NCI-H1417 treated with DMSO at 0.1 percent for 48 hours (cell line): ENCODE measurements around the gene GRK5.
"Not testable (repeated sequence)": the region's sequence is repeated elsewhere in the genome, so short reads cannot be mapped to it uniquely, and the experiment has no call there.

Source experiments
- DNase-seq: peaks from one replicate; lab custom pipeline; 2025; lab: John Stamatoyannopoulos, UW

Gene GRK5

GRCh38 chr10:119421891-119422681 lies 214.7 kb downstream of the GRK5 start:
- DNase-seq, result no peak

GRCh38 chr10:119422682-119423509 lies 215.5 kb downstream of the GRK5 start:
- DNase-seq, result no peak

DNA sequence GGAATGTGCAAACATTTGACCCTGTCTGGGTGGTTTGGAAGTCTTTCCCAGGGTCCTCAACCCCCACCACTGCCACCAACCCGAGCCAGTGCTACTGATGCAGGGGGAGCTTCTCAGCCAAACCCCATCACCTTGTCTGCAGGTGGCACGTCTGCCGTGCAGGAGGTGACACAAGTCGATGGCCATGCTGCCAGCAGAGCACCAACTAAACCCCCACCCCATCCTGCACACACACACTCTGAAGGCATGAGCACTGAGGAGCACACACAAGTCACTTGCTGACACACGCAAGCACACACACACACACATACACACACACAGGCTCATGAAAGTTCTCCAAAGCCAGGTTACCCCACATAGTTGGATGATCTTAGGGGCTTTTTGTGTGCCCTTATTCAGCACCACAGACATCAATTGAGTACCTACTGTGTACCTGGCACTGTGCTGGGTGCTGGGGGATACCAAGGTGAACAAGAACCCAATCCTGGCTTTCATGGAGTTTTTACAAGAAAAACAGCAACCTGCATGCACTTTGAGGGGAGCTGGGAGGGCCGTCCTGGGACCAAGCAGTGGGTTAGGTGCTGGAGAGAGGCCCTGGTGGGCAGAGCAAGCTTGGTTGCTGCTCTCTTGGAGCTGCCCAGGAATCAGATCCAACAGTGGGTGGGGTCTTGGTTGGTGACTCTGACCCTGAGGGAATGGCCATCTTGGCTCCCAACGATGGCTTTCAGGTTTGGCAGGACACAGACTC lies 216.3 kb downstream of the GRK5 start:
- no peak for DNase-seq

GRCh38 chr10:119424258-119424975 lies 217.0 kb downstream of the GRK5 start:
- DNase-seq, result no peak

DNA sequence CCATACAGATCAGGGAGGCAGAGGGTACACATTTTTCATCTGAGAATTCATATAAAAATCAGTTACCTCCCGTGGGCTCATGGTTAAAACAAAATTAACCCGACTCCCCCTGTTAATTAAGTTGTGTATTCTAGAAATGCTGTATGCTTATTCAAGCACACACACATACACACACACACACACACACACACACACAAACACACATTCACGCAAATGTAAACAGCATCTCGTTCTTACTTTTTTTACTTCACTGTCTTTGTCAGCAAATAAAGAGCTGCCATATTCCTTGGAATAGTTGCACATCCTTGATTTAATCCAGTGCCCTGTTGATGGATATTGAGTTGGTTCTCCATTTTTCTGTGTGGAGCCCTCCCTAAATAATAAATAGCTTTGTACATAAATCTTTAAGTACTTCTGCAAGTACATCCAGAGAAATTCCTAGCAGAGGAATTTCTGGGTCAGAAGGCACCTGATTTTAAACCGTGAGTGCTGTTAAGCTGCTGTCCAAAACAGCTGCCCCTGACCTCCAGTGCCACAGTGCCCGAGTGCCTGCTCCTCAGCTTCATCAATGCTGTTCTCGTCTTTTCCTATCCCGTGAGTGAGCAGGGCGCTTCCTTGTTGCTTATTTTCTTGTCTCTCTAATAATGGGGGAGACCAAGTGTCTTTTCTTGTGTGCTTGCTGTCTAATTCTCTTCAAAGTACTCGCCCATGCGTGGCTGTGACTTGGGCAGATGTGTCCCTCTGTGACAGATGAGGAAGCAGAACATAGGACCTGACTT lies 217.9 kb downstream of the GRK5 start:
- no peak for DNase-seq

- no peak for DNase-seq
These were observed 218.5 kb downstream of the GRK5 start for GRCh38 chr10:119425881-119426170.

DNA sequence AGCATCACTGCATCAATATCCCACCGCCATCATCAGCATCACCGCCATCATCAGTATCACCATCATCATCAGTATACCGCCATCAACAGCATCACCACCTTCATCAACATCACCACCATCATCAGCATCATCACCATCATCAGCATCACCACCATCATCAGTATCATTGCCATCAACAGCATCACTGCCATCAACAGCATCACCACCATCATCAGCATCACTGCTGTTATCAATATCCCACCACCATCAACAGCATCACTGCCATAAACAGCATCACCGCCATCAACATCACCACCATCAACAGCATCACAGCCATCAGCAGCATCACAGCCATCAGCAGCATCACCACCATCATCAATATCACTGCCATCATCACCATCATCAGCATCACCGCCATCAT lies 219.3 kb downstream of the GRK5 start:
- DNase-seq, result no peak

DNA sequence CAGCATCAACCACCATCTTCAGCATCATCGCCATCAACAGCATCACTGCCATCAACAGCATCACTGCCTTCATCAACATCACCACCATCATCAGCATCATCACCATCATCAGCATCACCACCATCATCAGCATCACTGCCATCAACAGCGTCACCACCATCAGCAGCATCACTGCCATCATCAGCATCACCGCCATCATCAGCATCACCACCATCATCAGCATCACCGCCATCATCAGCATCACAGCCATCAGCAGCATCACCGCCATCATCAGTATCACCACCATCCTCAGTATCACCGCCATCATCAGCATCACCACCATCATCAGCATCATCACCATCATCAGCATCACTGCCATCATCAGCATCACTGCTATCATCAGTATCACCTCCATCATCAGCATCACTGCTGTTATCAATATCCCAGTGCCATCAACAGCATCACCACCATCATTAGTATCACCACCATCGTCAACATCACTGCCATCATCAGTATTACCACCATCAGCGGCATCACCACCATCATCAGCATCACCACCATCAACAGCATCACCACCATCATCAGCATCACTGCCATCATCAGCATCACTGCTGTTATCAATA lies 220.0 kb downstream of the GRK5 start:
- no peak for DNase-seq

GRCh38 chr10:119428789-119429188 lies 221.4 kb downstream of the GRK5 start:
- no peak for DNase-seq

- DNase-seq, result no peak
These were observed 222.4 kb downstream of the GRK5 start for GRCh38 chr10:119429771-119430170.

DNA sequence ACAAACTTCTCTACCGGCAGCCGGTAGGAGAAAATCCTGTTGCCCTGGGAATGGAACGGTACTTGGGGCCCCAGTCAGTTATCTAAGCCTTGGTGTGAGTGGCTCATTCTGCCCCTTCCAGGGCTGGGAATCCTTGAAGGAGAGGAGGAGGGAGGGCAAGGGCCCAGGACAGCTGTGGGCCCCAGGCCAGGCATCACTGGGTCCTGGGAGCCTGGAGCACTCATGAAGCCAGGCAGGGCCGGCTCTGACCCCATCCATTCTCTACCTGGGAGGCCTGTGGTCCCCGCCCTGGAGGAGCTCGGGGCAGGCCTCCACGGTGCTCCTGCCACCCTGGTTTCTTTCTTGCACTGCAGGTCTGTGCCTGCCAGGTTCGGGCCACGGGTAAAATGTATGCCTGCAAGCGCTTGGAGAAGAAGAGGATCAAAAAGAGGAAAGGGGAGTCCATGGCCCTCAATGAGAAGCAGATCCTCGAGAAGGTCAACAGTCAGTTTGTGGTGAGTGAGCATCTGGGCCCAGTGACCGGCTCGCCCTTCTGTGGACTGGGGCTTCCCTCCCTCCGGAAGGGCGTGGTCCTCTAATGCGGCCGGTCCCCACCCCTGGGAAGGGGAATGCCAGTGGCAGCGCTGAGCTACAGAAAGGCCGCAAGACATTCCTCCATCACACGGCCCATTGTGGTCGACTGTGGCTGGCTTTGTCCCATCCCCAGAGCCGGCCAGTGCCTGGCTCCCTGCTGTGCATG lies 223.8 kb downstream of the GRK5 start:
- DNase-seq, result no peak

DNA sequence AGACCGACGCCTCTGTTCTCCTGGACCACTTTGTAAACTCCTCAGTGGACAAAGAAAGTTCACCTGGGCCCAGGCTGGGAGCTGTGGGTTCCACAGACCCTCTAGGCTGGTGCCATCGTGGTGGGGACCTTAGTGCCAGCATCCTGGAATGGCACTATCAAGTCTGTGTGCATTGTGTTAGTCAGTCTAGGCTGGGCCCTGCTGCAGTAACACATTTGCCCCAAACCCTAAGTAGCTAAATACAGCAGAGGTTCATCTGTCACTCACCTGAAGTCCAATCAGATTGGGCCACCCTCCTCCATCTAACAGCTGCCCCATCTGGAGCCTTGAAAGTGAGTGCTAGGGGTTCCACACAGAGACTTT lies 224.4 kb downstream of the GRK5 start:
- DNase-seq, result no peak

DNA sequence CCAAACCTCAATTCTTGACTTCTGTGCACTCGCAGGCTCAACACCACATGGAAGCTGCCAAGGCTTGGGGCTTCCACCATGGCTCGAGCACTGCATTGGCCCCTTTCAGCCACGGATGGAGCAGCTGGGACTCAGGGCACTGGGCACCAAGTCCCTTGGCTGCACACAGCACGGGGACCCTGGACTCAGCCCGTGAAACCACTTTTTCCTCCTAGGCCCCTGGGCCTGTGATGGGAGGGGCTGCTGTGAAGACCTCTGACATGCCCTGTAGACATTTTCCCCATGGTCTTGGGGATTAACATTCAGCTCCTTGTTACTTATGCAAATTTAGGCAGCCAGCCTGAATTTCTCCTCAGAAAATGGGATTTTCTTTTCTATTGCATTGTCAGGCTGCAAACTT lies 227.6 kb downstream of the GRK5 start:
- DNase-seq, result not testable (repeated sequence)

- no peak for DNase-seq
These were observed 231.3 kb downstream of the GRK5 start for GRCh38 chr10:119438717-119439116.

DNA sequence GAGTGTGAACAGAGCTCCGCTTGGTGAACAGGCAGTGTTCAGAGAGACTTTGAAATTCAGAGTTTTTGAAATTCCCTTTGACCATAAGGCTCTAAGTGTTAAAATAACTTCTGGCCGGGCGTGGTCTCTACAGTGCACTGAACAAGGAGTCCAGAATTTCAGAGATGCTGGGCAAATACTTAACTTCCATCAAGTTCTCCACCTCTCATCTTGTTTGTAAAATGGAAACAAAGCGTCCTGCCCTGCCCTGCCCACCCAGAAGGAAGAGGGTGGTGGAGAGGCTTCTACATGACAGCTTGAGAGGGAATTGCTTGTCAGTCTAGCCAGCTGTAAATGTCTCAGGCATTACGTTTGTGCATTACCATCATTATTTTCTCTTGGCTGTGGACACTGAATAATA lies 232.6 kb downstream of the GRK5 start:
- DNase-seq, result no peak

DNA sequence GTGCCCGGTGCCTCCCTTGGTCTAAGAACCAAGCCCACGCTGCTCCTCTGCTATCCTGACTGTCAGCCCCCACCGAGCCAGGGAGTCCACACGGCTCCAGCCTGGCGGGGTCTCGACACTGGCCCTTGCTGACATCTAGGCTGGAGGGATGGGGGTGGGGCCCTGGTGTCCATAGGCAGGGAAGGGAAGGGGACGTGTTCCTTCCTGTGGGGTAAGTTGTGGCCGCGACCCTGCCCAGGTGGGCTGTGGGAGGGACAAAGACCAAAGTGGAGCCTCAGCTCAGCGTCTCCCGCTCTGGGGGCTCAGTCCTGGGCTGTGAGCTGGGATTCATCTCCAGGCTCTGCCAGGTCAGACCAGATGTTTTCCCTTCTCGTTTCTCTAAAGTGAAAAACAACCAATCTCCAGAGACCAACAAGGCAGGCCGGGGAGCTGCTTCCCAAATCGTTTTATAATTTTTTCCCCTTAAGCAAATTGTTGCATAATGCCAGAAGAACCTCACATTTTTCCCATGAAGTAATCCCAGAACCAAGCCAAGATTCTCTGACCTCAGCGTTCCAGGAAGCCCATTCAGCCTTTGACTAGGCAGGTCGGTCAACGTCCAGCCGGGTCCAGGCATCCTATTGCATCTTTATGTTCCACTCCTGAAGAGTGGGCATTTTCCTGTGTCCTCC lies 233.9 kb downstream of the GRK5 start:
- no peak for DNase-seq

- no peak for DNase-seq
These were observed 234.8 kb downstream of the GRK5 start for GRCh38 chr10:119441921-119442757.

DNA sequence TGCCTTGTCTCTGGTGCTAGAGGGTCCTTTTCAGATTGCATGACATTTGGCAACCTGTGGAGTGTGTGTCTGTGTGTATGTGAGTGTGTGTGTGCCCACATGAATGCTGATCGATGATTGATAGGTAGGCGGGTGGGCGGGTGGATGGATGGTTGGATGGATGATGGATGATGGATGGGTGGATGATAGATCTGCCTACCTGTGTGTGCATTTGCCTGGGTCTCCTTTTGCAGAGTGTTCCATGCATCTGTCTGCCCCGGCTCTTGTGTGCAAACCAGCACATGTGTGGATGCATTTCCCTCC lies 235.3 kb downstream of the GRK5 start:
- no peak for DNase-seq

DNA sequence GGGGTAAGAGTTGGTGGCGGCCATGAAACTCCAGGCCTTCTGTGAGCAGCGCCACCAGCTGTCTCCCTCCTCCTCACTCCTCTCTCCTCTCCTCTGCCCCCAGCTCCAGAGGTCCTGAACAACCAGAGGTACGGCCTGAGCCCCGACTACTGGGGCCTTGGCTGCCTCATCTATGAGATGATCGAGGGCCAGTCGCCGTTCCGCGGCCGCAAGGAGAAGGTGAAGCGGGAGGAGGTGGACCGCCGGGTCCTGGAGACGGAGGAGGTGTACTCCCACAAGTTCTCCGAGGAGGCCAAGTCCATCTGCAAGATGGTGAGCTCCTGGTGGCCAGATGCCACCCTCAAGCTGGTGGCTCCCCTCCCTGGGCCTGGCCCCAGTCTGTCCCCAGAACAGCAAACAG lies 236.1 kb downstream of the GRK5 start:
- DNase-seq, result no peak
